Right lobe of liver (tissue), 6 donors: Measurements from ENCODE around the gene GNAZ. TPM values are rescaled to one million over a fixed set of nuclear protein-coding genes. Genes with fewer than 3 reads are reported as not detected.

Experiments used
- ATAC-seq, 4 donors: fragments of 200-7000 bp; cut with Tn5 transposase; one replicate each; pipeline ENCODE4 v1.9.1; 2020; ENCODE audit warnings: mild to moderate bottlenecking in 4 of 4, moderate library complexity in 4 of 4
- DNase-seq, 3 donors: peaks; one replicate each; pipeline ENCODE4 v3.0.0-alpha.2; 2020
- H3K27ac ChIP-seq, 3 donors: fragments of 200-600 bp; one replicate each; pipeline ENCODE4 v1.8.0; 2022
- H3K27me3 ChIP-seq, 2 donors: fragments of 200-600 bp; one replicate each; pipeline ENCODE4 v1.8.0; 2022
- H3K36me3 ChIP-seq, 4 donors: fragments of 200-600 bp; sonication (generic) in 1 of 4; one replicate each; pipeline versions ENCODE4 v1.5.1 to v1.8.0; 2017 to 2022; ENCODE audit warnings: control low read depth in 1 of 4
- H3K4me1 ChIP-seq, 4 donors: fragments of 200-600 bp; sonication (generic) in 1 of 4; one replicate each; pipeline versions ENCODE4 v1.5.1 to v1.8.0; 2017 to 2022; ENCODE audit warnings: control low read depth in 1 of 4
- H3K4me3 ChIP-seq, 3 donors: fragments of 200-600 bp; one replicate each; pipeline ENCODE4 v1.8.0; 2022
- H3K9me3 ChIP-seq, 4 donors: fragments of 200-600 bp; sonication (generic) in 1 of 4; one replicate each; pipeline versions ENCODE4 v1.5.1 to v1.8.0; 2017 to 2022; ENCODE audit warnings: control low read depth in 1 of 4
- CTCF ChIP-seq, 4 donors: fragments of 200-600 bp in 3 of 4; fragments of 450-650 bp in 1 of 4; IDR thresholded peaks; one replicate each; pipeline versions ENCODE4 v1.5.1 to v1.8.0; 2016 to 2022; ENCODE audit warnings: antibody characterized with exemption in 4 of 4, mild to moderate bottlenecking in 2 of 4
- POLR2A ChIP-seq: fragments of 450-650 bp; IDR thresholded peaks from one replicate; pipeline ENCODE4 v1.6.1; 2017; ENCODE audit warnings: antibody characterized with exemption, mild to moderate bottlenecking
- WGBS: methylation state at CpG from one replicate; pipeline ENCODE4 v1.1.6; 2018; ENCODE audit warnings: low coverage, low lambda C conversion rate; ENCODE audit not compliant: insufficient coverage; ENCODE audit errors: missing lambda C conversion rate; 5-methylcytosine and 5-hydroxymethylcytosine counted together
- intact Hi-C, 2 donors: fragments of 100-400 bp; cut with DNase I; formaldehyde crosslinking; loops; one replicate each; pipeline versions ENCODE4 v1.11.2 to v1.14.1; 2022
- total RNA-seq, 6 experiments: library from RNA; depleted of rRNA in 2 of 6; stranded (reverse); fragments of >200 nt in 2 of 6; fragmentation: NEBNext Ultra II Directional in 3 of 6; extraction: Animal tissue kit (Norgen Biotek cat#: 25700) in 3 of 6; gene quantifications; one replicate each; pipeline versions ENCODE4 v1.1.0 to v1.2.4, GENCODE V29; 2016 to 2023
- donor health status: DM: no; HTN: yes; CAD: no.
- donor health status: DM: no; HTN: no; CAD: no.
- donor health status: DM: no; HTN: no; CAD: no.
- donor health status: DM: no; HTN: yes; CAD: no.
- donor health status: DM: no; HTN: yes; CAD: no.

GNAZ gene
- total RNA-seq, 6 experiments from 2014 or later: 0.15 to 1.5 (median 0.53) TPM

GRCh38 chr22:23068832-23069385 is 1.4 kb upstream of the GNAZ start:
- peaks cover 0 to 5% (median 0%) of the 10 kb centered on the region in 4 donors for H3K4me1 ChIP-seq
- no peak overlapping the region for H3K27ac ChIP-seq
- no peak for ATAC-seq
- intact Hi-C loops: no loop called here
- no peak for TF ChIP-seq POLR2A
- no peak for TF ChIP-seq CTCF (IDR thresholded peaks at IDR 0.05)
- WGBS: 59% methylated on average over 4 of the region's 8 CpGs
- no peaks in the 10 kb centered on the region for H3K36me3 ChIP-seq
- H3K9me3 ChIP-seq: no peaks in the 10 kb centered on the region
- H3K4me3 ChIP-seq: no peak overlapping the region
- DNase-seq: peak in 2 of 3 donors; percentile 9 to 32
- no peaks in the 10 kb centered on the region for H3K27me3 ChIP-seq

- WGBS: 8% methylated on average over 18 of the region's 74 CpGs
- H3K27ac ChIP-seq: no peak overlapping the region
- H3K36me3 ChIP-seq: no peaks in the 10 kb centered on the region
- peaks cover 0 to 5% (median 0%) of the 10 kb centered on the region in 4 donors for H3K4me1 ChIP-seq
- ATAC-seq (peak; percentile 97 to 99 (median 98)), DNase-seq (peak; percentile 94 to 96 (median 96))
- H3K27me3 ChIP-seq: no peaks in the 10 kb centered on the region
- H3K9me3 ChIP-seq: no peaks in the 10 kb centered on the region
- H3K4me3 ChIP-seq: peak overlapping the region; percentile 47 to 61 (median 50)
- TF ChIP-seq CTCF (IDR thresholded peaks at IDR 0.05) (no peak), POLR2A (no peak)
- intact Hi-C loops: no loop called here
These were observed 589 bp upstream of the GNAZ start for GRCh38 chr22:23069502-23070357.

- H3K4me3 ChIP-seq: no peak overlapping the region
- intact Hi-C loops: no loop called here
- no peak for ATAC-seq
- H3K27ac ChIP-seq: no peak overlapping the region
- H3K9me3 ChIP-seq: no peaks in the 10 kb centered on the region
- 57% methylated on average over 15 of the region's 29 CpGs for WGBS
- H3K36me3 ChIP-seq: no peaks in the 10 kb centered on the region
- DNase-seq: peak in 2 of 3 donors; percentile 16 to 51
- no peaks in the 10 kb centered on the region for H3K27me3 ChIP-seq
- no peak for TF ChIP-seq CTCF (IDR thresholded peaks at IDR 0.05)
- no peak for TF ChIP-seq POLR2A
- H3K4me1 ChIP-seq: peaks cover 0 to 5% (median 0%) of the 10 kb centered on the region in 4 donors
These were observed 1.1 kb downstream of the GNAZ start for GRCh38 chr22:23071230-23072076.

- intact Hi-C loops: no loop called here
- Histone ChIP-seq H3K9me3 (no peaks in the 10 kb centered on the region), H3K27ac (no peak overlapping the region), H3K36me3 (no peaks in the 10 kb centered on the region), H3K4me3 (no peak overlapping the region), H3K4me1 (peaks cover 0 to 5% (median 0%) of the 10 kb centered on the region in 4 donors), H3K27me3 (no peaks in the 10 kb centered on the region)
- ATAC-seq: no peak
- TF ChIP-seq POLR2A (no peak), CTCF (IDR thresholded peaks at IDR 0.05) (no peak)
- peak in 2 of 3 donors; percentile 6 to 45 for DNase-seq
- WGBS: 92% methylated on average over 7 of the region's 11 CpGs
These were observed 2.0 kb downstream of the GNAZ start for GRCh38 chr22:23072077-23072910.
